NCI-H1694 (cell line): ENCODE results near the gene RBM3.
A peak's percentile ranks its signal among the peaks of the same experiment; 100 is the strongest.
"Not testable (repeated sequence)": the region's sequence is repeated elsewhere in the genome, so short reads cannot be mapped to it uniquely, and the experiment has no call there.

Experiments
- DNase-seq: peaks from one replicate; lab custom pipeline; 2025; lab: John Stamatoyannopoulos, UW

Gene RBM3

DNA sequence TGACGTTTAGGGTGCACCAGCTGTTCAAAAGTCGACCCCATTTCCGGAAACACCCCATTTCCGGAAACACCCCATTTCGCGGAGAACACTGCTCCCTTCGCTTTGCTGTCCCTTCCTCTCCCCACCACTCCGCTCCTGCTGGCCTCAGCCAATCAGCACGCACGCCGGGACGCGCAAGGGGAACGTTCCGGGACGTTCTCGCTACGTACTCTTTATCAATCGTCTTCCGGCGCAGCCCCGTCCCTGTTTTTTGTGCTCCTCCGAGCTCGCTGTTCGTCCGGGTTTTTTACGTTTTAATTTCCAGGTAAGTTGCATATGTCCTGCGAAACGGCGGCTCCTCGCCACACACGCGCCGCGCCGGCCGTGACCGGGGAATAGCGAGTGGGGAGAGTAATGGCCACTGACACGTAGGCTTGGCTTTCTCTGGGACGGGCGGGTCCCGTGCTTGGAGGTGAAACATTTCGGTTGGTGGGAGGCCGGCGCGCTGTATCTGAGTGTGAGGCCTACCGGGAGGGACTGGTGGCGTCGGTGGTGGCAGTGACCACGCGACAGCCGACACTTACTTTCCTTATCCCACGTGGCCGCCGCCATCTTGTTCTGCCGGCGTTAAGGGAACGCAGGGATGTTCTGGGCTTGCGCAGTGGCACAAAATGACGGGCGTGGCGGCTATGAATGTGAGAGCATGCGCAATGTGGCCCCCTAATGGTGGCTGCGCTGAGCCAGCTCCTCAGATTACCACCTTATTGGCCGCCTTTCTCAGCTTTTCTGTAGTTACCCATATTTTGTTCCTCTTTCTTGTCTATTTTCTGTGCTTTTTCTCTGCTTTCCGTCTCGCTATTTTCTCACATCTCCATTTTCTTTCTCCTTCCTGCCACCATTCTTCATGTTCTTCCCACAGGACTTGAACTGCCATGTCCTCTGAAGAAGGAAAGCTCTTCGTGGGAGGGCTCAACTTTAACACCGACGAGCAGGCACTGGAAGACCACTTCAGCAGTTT, at the start of gene RBM3:
TSS of gene RBM3 (plus strand) at position 215 of the 997 bp plus-strand sequence. CDS start at position 912, 697 bp downstream.
- peak; percentile 89 for DNase-seq

DNA sequence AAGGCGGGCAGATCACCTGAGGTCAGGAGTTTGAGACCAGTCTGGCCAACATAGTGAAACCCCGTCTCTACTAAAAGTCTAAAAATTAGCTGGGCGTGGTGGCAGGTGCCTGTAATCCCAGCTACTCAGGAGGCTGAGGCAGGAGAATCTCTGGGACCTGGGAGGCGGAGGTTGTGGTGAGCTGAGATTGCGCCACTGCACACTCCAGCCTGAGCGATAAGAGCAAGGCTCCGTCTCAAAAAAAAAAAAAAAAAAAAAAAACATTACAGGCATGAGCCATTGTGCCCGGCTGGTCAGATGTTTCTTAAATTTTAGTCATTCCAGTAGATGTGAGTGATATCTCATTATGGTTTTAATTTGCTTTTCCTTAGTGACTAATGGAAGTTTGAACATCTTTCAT, 48.4 kb upstream of the RBM3 start:
- DNase-seq = not testable (repeated sequence)

DNA sequence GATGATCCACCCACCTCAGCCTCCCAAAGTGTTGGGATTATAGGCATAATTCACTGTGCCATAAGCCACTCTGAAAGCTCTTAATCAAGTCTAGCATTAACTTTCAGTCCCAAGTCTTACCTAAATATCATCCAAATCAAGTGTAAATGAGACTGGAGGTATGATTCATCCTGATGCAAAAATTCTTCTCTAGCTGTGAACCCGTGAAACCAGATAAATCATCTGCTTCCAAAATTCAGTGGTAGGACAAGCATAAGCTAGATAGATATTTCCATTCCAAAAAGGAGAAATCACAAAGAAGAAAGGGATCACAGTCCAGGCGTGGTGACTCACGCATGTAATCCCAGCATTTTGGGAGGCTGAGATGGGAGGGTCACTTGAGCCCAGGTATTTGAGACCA, 43.5 kb upstream of the RBM3 start:
- no peak for DNase-seq

DNA sequence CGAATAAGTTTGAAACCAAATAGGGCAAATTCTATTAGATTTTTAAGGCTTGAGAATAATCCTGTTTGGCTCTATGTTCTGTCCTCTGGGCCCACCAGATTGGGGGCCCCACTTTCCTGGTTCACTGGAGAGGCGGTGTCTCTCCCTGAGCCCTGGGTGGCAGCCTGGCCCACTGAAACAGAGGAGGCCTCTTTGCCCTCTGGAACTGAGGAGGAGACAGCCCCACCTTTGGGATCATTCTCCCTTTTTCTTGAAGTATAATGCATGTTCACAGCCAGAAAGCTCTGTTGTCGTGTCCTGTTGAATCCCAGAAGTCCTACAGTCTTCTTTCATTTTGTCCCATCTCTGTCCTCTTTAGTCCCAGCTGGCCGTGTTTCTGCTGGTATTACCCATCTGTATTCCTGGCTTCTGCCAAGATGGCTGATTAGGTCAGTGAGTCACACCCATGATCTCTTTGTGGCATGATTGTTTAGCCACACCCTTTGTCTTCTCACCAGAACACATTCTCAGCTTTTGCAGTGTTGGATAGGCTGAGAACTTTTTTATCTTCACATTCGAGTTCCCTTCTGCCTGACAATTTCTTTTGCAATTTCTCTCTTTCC, 42.8 kb upstream of the RBM3 start:
- no peak for DNase-seq

DNA sequence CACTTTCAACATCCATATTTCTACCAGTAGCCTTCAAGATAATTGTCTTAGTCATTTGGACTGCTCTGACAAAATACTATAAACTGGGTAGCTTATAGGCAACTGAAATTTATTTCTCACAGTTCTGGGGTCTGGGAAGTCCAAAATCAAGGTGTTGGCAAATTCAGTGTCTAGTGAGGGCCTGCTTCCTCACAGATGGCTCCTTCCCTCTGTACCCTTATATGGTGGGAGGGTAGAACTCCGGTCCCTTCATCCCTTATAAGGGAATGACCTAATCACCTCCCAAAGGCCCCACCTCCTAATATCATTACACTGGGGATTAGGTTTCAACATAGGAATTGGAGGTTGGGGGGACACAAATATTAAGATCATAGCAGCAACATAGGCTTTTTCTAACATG, 42.1 kb upstream of the RBM3 start:
- no peak for DNase-seq

DNA sequence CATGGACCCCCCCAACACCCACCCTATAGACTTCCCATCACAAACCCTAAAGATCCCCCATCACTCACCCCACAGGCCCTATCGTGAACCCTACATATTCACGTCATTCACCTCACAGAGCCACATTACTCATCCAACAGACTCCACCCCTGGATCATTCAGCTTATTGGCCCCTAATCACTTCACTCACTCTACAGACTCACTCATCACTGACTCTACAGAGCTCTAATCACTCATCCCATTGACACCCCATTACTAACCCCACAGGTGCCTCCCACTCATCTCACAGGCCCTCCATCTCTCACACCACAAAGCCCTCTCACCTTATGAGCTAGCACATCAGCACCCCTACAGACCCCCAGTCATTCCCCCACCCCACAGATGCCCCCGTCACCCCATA, 41.1 kb upstream of the RBM3 start:
- DNase-seq = no peak

DNA sequence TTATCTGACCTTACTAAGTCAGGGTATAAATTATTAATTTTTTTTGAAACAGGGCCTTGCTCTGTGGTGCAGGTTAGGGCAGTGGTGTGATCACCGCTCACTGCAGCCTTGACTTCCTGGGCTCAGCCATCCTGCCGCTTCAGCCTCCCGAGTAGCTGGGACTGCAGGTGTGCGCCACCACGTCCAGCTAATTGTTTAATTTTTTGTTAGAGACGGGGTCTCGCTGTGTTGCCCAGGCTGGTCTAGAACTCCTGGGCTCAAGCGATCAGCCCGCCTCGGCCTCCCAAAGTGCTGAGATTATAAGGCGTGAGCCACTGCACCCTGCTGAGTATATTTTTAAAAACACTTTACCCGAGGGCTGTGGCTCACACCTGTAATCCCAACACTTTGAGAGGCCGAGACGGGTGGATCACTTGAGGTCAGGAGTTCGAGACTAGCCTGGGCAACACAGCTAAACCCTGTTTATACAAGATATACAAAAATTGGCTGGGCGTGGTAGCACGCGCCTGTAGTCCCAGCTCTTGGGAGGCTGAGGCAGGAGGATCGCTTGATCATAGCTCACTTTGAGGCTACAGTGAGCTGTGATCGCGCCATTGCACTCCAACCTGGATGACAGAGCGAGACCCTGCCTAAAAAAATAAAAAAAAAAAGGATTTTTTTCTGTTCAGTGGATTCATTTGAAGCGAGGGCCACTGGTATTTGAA, 35.5 kb upstream of the RBM3 start:
- no peak for DNase-seq

DNA sequence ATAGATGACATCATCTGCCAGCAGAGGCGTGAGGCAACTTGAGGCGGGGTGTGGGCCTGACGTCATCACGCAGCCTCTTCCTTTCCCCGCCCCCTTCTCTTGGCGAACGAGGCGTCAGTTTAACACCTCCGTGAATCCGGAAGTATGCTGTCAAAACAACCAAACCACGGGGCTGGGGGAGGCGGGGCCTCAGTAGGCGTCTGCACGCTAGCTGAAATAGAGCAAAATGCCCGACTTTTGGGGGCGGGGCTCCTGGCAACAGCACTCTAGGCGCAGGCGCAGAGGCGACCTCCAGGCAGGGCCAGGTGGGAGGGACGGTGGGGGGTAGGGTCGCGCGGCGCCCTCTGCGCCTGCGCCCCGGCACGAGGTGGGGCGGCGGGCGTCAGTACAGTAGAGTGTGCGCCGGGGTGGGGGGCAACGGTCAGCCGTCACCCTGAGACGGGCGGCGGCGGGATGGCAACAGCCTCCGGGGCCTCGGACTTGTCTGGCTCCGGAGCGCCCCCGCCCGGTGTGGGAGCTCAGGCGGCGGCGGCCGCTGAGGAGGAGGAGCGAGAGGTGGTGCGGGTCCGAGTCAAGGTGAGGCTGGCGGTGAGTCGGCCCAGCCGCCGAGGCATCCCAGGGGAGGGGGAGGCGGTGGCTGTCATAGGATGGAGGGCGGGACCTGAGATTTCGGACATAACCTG, 34.8 kb upstream of the RBM3 start, which contains the start of gene TBC1D25:
TSS of gene TBC1D25 (plus strand) at position 370 of the 683 bp plus-strand sequence. CDS start at position 454, 84 bp downstream.
- peak; percentile 96 for DNase-seq

DNA sequence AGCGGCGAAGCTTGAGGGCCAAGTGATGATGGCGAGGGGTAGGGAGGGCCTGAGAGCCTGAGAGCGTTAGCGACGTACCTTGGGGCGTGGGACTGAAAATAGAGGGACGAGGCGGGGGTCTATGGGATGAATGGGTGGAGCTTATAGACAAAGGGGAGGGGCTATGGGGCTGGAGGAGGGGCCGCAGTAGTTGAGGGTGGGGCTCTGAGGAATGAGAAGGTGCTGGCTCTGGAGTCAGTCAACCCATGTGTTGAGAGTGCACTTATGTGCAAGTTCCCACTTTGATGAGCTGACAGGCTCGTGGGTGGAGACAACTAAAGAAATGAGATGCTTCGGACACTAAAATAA, 34.3 kb upstream of the RBM3 start:
- peak; percentile 45 for DNase-seq

DNA sequence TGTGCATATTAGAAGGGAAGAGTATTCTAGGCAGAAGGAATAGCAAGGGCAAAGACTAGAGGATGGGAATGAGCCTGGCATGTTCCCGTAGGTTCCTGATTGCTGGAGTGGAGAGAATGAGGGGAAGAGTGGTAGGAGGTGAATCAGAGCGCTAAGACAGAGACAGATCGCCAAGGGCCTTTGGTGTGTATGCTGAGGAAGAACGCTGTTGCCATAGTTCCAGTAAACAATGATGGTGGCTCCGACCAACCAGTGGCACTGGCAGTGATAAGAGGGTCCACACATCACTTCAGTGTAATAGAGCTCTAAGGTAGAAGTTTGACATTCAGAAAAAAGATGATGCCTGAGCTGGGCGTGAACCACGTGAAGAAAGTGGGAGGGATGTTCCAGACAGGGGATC, 33.8 kb upstream of the RBM3 start:
- no peak for DNase-seq

DNA sequence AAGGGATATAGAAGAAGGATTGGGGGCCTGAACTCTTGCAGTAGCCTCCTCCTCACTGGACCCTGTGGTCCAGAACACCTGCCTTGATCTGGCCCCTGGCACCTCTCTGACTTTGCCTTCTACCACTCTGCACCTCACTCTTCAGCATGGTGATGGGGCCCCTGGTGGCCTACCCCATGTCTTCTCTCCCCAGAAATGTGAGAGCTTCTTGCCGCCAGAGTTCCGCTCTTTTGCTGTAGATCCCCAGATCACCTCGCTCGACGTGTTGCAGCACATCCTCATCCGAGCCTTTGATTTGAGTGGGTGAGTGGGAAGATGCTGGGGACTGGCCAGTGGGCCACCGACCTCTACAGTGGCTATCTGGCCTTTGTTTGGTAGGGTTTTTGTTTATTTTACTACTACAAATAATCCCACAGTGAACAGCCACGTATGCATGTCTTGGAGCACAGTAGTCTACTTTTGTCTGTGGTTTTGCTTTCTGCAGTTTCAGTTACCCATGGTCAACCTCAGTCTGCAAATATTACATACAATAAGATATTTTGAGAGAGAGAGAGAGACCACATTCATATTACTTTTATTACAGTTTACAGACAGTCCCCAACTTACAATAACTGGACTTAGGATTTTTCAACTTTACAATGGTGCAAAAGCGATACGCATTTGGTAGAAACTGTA, 33.0 kb upstream of the RBM3 start:
- no peak for DNase-seq

DNA sequence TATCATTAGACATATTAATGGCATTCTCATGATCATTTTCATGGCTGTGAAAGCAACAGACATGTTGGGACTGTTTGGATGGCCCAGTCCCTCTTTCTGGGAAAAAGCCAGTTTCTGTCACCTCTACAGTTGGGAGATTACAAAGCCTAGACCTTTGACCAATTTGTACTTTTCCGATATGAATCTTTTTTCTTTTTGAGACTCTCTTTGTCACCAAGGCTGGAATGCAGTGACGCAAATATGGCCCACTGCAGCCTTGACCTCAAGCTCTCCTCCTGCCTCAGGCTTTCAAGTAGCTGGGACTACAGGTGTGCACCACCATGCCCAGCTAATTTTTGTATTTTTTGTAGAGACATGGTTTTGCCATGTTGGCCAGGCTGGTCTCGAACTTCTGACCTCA, 25.4 kb upstream of the RBM3 start:
- no peak for DNase-seq

DNA sequence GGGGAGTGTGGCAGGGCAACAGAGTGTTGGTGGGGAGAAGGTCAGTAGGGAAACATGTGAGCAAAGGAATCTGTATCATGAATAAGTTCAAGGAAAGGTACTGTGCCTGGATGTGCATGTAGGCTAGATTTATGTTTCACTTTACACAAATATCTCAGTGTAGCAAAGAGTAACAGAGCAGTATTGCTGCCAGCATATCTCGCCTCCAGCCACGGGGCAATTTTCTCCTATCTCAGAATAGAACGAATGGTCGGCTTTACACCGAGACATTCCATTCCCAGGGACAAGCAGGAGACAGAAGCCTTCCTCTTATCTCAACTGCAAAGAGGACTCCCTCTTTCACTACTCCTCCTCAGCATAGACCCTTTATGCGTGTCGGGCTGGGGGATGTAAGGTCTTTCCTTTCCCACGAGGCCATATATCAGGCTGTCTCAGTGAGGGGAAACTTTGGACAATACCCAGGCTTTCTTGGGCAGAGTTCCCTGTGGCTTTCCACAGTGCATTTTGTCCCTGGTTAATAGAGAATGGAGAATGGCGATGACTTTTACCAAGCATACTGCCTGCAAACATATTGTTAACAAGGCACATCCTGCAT, 18.5 kb upstream of the RBM3 start:
- DNase-seq = not testable (repeated sequence)

DNA sequence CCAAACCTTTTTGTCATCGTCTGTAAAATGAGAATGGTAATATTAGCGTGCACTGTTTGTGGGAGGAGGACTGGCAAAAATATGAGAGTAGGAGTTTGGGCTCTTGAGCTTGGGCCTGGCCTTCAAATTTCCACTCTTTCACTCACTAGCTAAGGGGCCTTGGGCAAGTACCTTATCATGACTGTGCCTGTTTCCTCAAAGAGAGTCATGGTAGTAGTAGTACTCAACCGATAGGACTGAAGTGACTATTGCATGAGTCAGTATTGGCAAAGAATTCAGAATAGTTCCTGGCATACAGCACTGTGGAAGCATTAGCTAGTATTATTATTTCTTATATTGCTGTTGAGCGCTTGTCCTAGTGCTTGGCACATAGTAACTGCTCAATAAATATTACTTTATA, 16.0 kb upstream of the RBM3 start:
- DNase-seq = no peak

DNA sequence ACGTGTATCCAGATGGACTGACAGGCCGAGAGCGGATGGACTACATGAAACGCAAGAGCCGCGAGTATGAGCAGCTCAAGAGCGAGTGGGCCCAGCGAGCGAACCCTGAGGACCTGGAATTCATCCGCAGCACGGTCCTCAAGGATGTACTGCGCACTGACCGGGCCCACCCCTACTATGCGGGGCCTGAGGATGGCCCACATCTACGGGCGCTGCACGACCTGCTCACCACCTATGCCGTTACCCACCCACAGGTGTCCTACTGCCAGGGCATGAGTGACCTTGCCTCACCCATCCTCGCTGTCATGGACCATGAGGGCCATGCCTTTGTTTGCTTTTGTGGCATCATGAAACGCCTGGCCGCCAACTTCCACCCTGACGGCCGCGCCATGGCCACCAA, 14.6 kb upstream of the RBM3 start:
- no peak for DNase-seq

DNA sequence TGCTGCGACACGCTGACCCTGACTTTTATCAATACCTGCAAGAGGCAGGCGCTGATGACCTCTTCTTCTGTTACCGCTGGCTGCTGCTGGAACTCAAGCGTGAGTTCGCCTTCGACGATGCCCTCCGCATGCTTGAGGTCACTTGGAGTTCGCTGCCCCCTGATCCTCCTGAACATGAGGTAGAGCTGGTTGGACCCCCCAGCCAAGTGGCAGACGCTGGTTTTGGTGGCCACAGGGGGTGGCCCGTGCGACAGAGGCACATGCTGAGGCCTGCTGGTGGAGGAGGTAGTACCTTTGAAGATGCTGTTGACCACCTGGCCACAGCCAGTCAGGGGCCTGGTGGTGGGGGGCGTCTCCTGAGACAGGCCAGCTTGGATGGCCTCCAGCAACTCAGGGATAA, 14.2 kb upstream of the RBM3 start:
- DNase-seq = no peak

DNA sequence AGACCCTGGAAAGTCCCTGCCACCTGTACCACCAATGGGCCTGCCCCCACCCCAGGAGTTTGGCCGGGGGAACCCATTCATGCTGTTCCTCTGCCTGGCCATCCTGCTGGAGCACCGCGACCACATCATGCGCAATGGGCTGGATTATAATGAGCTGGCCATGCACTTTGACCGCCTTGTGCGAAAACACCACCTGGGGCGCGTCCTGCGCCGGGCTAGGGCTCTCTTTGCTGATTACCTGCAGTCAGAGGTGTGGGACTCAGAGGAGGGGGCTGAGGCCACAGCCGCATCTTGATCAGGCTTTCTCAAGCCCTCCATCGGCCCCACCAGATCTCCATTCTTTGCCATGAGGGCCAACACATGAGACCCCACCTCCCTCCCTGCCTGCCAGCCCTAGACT, 13.6 kb upstream of the RBM3 start:
- DNase-seq = no peak

DNA sequence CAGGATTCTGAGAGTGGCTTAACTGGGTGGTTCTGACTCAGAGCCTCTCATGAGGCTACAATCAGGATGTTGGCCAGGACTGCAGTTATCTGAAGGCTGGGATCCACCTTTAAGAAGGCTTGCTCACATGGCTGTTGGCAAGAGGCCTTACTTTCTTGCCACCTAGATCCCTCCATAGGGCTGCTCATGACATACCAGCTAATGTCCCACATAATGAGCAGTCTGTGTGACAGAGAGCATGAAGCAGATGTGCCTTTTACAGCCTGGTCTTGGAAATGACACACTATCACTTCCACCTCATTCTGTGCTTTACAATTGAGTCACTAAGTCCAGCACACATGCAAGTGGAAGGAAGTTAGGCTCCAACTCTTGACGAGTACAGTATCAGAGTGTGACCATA, 4.3 kb upstream of the RBM3 start:
- DNase-seq = no peak

DNA sequence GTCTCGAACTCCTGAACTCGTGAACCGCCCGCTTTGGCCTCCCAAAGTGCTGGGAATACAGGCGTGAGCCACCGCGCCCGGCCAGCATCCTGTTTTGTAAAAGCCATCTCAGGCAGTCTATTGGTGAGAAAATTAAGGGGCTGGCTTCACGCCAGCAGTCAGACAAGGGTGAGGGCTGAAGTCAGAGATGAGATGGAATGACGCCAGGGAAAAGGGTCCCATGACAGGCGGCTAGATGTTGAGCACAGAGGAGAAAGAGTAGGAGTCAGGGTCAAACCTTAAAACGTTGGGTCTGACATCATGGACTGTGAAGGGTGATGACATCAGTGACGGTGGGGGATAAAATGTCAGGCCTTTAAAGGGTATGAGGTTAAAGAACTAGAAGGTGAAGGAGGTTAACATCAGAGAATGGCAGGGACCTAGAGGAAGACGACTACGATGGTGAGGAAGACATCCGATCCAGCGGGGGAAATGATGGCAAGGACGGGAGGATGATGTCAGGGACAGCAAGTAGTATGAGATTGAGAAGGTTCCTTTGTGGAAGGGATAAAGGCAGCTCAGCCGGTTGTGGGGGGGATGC, 504 bp upstream of the RBM3 start:
- DNase-seq = peak; percentile 8

DNA sequence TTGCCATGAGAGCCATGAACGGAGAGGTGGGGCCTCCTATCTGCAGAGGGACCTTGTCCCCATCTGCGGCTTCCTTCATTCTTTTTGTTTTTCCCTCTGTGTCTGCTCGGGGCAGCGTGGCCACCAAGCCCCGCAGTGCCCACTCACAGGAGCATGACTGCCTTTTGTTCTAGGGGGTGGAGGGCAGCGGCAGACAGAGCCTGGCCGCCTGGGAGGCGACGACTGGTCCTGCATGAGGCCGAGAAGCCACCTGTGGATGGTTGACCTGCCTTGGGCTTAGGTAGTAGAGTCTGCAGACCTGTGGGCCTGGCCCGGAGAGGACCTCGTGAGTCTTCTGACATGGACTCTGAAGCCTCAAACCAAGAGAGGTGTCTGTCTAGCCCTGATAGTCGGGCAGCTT, 1.4 kb downstream of the RBM3 start:
- no peak for DNase-seq

DNA sequence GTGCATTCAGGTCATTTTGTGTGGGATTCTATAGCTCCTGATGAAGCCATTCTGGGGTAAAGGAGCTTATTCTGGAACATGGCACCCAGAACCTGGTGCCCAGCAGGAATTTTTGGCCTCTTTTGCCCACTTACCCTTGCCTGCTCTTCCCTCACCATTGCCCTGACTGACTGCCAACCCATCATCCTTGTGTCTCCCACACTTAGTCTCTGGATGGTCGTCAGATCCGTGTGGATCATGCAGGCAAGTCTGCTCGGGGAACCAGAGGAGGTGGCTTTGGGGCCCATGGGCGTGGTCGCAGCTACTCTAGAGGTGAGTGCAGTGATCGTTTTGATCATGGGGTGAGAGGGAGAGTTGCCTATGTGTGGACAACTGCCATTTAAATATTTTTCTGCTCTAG, 1.8 kb downstream of the RBM3 start:
- DNase-seq = no peak
